H1 (cell line): ENCODE results near the gene NMNAT3. TPM values are rescaled to one million over a fixed set of nuclear protein-coding genes. Genes with fewer than 3 reads are reported as not detected.

Source experiments
- ASH2L ChIP-seq: fragments of 200-600, 300-600 bp; sonication (generic); IDR thresholded peaks from one replicate; pipeline ENCODE4 v1.7.1; 2017; ENCODE audit warnings: low read length
- RNF2 ChIP-seq: fragments of 200-900, 300-1000 bp; sonication (generic); IDR thresholded peaks from 2 replicates; pipeline ENCODE4 v1.7.1; 2016; ENCODE audit warnings: borderline replicate concordance, low read depth, mild to moderate bottlenecking, antibody characterized with exemption, low read length; ENCODE audit not compliant: poor library complexity, severe bottlenecking; ENCODE audit errors: missing control alignments
- SRF ChIP-seq: IDR thresholded peaks from 2 replicates; pipeline ENCODE4 v1.6.1; 2011; ENCODE audit warnings: mild to moderate bottlenecking, low read depth, low read length, moderate library complexity
- ZNF274 ChIP-seq: IDR thresholded peaks from 2 replicates; pipeline ENCODE4 v1.7.0; 2012; ENCODE audit warnings: low read length, borderline replicate concordance; ENCODE audit errors: extremely low read depth
- polyA plus RNA-seq, 7 experiments: library from polyadenylated mRNA; depleted of rRNA in 3 of 7; stranded (reverse) in 5 of 7; unstranded in 2 of 7; fragments of >200 nt in 5 of 7; fragments of 200-250 nt in 2 of 7; gene quantifications; 1 replicate in 5 of 7; 2 replicates in 1 of 7; 4 replicates in 1 of 7; pipeline versions ENCODE4 v1.2.1 to v1.2.3, GENCODE V29; 2011 to 2013; ENCODE audit warnings: missing spikeins in 2 of 7, mixed read lengths in 2 of 7
- total RNA-seq: library from RNA; stranded (reverse); fragmentation: NEBNext Ultra II Directional; extraction: Animal tissue kit (Norgen Biotek cat#: 25700); gene quantifications from 2 replicates; pipeline ENCODE4 v1.2.1, GENCODE V29; 2021

Gene NMNAT3
- total and polyA plus RNA-seq, 2 of the 8 experiments (the other 6 are each of a cell fraction or from before 2014, with no cell fraction given), result 4.2 to 4.3 TPM

GRCh38 chr3:139608924-139609323, 68.8 kb downstream of the NMNAT3 start (continued):
- TF ChIP-seq ZNF274 (no peak), SRF (no peak), ASH2L (no peak), RNF2 (no peak)
